ENCODE results near the gene LCTL. TPM values are rescaled to one million over a fixed set of nuclear protein-coding genes. Genes with fewer than 3 reads are reported as not detected.

LCTL gene
- total RNA-seq, 2 donors from 2014 or later: not detected

GRCh38 chr15:66573719-66574595, 8.2 kb upstream of the LCTL start:
- DNase-seq (no peak), ATAC-seq (no peak)
- Histone ChIP-seq H3K4me1 (no peaks in the 10 kb centered on the region), H3K27ac (no peak overlapping the region), H3K27me3 (no peaks in the 10 kb centered on the region), H3K36me3 (replicated peaks in 1 of 2; ENCODE audit: insufficient read depth in 1 of 2, low read depth in 2 of 2) (no peaks in the 10 kb centered on the region), H3K9me3 (no peaks in the 10 kb centered on the region), H3K4me3 (no peak overlapping the region)
- TF ChIP-seq POLR2A (IDR thresholded peaks at IDR 0.05): no peak
- TF ChIP-seq, protein P1, sequence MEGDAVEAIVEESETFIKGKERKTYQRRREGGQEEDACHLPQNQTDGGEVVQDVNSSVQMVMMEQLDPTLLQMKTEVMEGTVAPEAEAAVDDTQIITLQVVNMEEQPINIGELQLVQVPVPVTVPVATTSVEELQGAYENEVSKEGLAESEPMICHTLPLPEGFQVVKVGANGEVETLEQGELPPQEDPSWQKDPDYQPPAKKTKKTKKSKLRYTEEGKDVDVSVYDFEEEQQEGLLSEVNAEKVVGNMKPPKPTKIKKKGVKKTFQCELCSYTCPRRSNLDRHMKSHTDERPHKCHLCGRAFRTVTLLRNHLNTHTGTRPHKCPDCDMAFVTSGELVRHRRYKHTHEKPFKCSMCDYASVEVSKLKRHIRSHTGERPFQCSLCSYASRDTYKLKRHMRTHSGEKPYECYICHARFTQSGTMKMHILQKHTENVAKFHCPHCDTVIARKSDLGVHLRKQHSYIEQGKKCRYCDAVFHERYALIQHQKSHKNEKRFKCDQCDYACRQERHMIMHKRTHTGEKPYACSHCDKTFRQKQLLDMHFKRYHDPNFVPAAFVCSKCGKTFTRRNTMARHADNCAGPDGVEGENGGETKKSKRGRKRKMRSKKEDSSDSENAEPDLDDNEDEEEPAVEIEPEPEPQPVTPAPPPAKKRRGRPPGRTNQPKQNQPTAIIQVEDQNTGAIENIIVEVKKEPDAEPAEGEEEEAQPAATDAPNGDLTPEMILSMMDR (IDR thresholded peaks at IDR 0.05): no peak
- WGBS, 2 donors: 57 to 64% methylated on average over 10 of the region's 10 CpGs
- intact Hi-C loops (cut with DNase I): no loop called here

DNA sequence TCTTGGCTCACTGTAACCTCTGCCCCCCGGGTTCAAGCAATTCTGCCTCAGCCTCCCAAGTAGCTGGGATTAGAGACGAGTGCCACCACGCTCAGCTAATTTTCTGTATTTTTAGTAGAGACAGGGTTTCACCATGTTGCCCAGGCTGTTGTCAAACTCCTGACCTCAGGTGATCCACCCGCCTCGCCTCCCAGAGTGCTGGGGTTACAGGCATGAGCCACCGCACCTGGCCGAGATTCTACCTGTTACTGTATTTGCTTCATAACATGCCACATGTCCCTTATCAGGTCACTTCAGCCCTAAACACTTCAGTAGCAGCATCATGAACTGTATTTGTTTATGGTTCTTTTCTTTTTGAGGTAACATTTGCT, 7.5 kb upstream of the LCTL start:
- WGBS, 2 donors: 85 to 94% methylated on average over 7 of the region's 7 CpGs
- no peaks in the 10 kb centered on the region for H3K27me3 ChIP-seq
- no peak for DNase-seq
- ATAC-seq: no peak
- TF ChIP-seq, protein P1 (IDR thresholded peaks at IDR 0.05): no peak
- no peaks in the 10 kb centered on the region for H3K9me3 ChIP-seq
- intact Hi-C loops (cut with DNase I): no loop called here
- H3K36me3 ChIP-seq (replicated peaks in 1 of 2; ENCODE audit: insufficient read depth in 1 of 2, low read depth in 2 of 2): no peaks in the 10 kb centered on the region
- no peaks in the 10 kb centered on the region for H3K4me1 ChIP-seq
- H3K27ac ChIP-seq: no peak overlapping the region
- H3K4me3 ChIP-seq: no peak overlapping the region

- H3K36me3 ChIP-seq (replicated peaks in 1 of 2; ENCODE audit: insufficient read depth in 1 of 2, low read depth in 2 of 2): no peaks in the 10 kb centered on the region
- H3K27me3 ChIP-seq: no peaks in the 10 kb centered on the region
- TF ChIP-seq, protein P1 (IDR thresholded peaks at IDR 0.05): no peak
- TF ChIP-seq POLR2A (IDR thresholded peaks at IDR 0.05): no peak
- no peaks in the 10 kb centered on the region for H3K4me1 ChIP-seq
- no peak for ATAC-seq
- 95% methylated on average over 4 of the region's 4 CpGs; no CpG with 5 or more reads in 1 of the 2 donors for WGBS, 2 donors
- no peaks in the 10 kb centered on the region for H3K9me3 ChIP-seq
- no peak overlapping the region for H3K27ac ChIP-seq
- no peak for DNase-seq
- no peak overlapping the region for H3K4me3 ChIP-seq
- intact Hi-C loops (cut with DNase I): no loop called here
Observed at GRCh38 chr15:66572146-66572545, 6.3 kb upstream of the LCTL start.

DNA sequence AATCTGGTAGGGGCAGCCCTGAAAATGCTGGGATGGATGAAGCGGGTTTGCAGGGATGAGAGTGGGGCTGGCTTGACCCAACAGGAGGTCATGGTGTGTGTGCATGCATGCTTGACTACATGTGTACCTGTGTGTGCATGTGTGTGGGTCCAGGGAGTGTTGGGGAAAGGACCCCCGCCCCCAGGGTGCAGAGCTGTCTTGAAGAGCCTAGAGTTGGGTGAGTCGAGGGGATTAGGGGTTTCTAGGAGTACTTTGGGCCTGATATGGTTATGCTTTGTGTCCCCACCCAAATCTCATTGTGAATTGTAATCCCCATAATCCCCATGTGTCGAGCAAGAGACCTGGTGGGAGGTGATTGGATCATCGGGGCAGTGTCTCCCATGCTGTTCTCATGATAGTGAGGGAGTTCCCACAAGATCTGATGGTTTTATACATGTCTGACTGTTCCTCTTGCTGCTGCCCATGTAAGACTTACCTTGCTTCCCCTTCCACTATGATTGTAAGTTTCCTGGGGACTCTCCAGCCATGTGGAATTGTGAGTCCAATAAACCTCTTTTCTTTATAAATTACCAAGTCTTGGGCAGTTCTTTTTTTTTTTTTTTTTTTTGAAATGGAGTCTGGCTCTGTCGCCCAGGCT, 5.2 kb upstream of the LCTL start:
- WGBS, 2 donors: 73 to 100% methylated on average over 4 to 6 of the region's 6 CpGs
- no peak for ATAC-seq
- TF ChIP-seq POLR2A (IDR thresholded peaks at IDR 0.05): no peak
- TF ChIP-seq, protein P1 (IDR thresholded peaks at IDR 0.05): no peak
- Histone ChIP-seq H3K36me3 (replicated peaks in 1 of 2; ENCODE audit: insufficient read depth in 1 of 2, low read depth in 2 of 2) (no peaks in the 10 kb centered on the region), H3K9me3 (no peaks in the 10 kb centered on the region), H3K27me3 (no peaks in the 10 kb centered on the region), H3K27ac (no peak overlapping the region), H3K4me3 (no peak overlapping the region), H3K4me1 (no peaks in the 10 kb centered on the region)
- intact Hi-C loops (cut with DNase I): no loop called here
- DNase-seq: no peak
